Astrocyte of the spinal cord (primary cell): ENCODE data around the gene ARSB.

ENCODE experiments used
- DNase-seq: peaks from one replicate; pipeline ENCODE4 v3.0.0; 2011; ENCODE audit warnings: low read depth, low spot score
- H3K4me3 ChIP-seq: 2 replicates; pipeline ENCODE4 v1.5.1; 2011; ENCODE audit warnings: low read depth, mild to moderate bottlenecking, low read length, moderate library complexity
- in situ Hi-C: cut with HindIII; loops from 2 replicates; pipeline ENCODE4 v1.10.0; 2017; ENCODE audit warnings: low sequenced_read_pairs
- TF ChIP-seq, protein P1 (sequence below): IDR thresholded peaks from 2 replicates; pipeline ENCODE4 v1.5.1; 2012; ENCODE audit warnings: low read depth, mild to moderate bottlenecking, low read length, inconsistent platforms

The ARSB gene

DNA sequence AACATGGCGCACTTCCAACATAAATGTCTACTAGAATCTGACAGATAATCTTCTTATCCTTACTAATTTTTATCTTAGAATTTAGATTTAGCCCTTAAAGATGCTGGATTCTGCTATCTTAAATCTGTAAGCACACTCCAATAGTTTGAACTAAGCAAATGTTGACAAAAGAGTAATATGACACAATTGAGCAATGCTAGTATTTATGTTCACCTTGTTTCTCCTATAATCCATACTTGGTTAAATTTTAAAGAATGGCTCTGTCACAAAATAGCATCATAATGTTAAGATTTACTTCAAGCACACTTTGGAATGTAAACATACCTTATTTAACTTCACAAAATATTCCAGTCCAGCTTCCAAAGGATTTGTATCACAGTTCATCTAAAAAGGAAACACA lies 38.8 kb upstream of the ARSB start:
- no peak overlapping the region for H3K4me3 ChIP-seq
- TF ChIP-seq, protein P1, sequence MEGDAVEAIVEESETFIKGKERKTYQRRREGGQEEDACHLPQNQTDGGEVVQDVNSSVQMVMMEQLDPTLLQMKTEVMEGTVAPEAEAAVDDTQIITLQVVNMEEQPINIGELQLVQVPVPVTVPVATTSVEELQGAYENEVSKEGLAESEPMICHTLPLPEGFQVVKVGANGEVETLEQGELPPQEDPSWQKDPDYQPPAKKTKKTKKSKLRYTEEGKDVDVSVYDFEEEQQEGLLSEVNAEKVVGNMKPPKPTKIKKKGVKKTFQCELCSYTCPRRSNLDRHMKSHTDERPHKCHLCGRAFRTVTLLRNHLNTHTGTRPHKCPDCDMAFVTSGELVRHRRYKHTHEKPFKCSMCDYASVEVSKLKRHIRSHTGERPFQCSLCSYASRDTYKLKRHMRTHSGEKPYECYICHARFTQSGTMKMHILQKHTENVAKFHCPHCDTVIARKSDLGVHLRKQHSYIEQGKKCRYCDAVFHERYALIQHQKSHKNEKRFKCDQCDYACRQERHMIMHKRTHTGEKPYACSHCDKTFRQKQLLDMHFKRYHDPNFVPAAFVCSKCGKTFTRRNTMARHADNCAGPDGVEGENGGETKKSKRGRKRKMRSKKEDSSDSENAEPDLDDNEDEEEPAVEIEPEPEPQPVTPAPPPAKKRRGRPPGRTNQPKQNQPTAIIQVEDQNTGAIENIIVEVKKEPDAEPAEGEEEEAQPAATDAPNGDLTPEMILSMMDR, result no peak
- in situ Hi-C loops, result no loop called here
- no peak for DNase-seq

DNA sequence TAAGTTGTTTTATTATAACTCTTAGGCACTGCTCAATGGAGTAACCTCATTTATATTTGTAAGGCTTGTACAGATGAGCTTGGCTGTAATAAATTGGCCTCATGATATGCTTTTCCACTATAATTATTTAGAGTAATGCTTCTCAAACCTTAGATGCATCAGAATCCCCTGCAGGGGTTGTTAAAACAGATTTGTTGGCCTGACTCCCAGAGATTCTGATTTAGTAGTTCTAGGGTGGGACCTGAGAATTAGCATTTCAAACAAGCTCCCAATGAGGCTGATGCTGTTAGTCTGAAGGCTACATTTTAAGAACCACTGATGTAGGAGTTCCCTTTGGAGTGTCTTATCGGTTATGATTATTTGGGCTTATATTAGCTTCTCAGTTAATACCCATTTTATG lies 38.2 kb upstream of the ARSB start:
- H3K4me3 ChIP-seq, result no peak overlapping the region
- DNase-seq, result no peak
- TF ChIP-seq, protein P1, result no peak
- in situ Hi-C loops, result no loop called here

DNA sequence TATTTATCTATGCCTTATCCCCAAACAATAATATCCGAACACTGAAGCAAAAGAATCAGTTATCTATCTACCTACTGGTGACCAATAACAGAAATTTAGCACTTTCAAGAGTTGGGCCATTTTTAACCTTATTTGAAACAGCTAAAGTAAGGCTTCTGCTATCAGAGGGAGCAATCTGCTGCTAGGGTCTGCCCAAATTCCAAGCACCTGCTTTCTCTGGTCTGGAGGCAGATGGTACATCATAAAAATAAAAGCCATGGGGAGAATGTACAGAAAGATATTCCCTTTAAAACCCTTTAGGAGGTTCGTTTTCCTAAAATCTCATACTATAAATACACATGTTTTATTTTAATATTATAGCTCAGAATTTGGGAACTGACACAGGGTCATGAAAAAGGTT lies 37.7 kb upstream of the ARSB start:
- in situ Hi-C loops, result no loop called here
- no peak for DNase-seq
- H3K4me3 ChIP-seq, result no peak overlapping the region
- TF ChIP-seq, protein P1, result no peak

DNA sequence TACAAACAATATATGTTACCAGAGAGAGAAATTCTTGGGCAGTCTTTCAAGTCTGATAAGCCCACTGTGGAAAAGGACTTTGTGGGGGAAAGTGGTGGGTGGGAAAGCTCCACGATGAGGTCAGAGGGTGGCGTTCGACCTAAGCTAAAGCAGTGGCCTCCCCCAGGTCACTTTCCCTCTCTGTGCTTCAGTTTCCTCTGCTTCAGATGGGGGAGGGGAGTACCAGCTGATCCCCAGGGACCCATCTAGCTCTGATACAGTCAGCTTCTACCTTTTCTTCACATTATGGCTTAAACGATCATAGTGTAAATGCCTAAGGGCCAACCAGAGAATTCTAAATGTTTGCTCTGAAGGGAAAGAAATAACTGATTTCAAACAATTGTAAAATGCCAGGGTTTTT lies 36.6 kb upstream of the ARSB start:
- no peak for DNase-seq
- TF ChIP-seq, protein P1, result no peak
- in situ Hi-C loops, result no loop called here
- H3K4me3 ChIP-seq, result no peak overlapping the region

DNA sequence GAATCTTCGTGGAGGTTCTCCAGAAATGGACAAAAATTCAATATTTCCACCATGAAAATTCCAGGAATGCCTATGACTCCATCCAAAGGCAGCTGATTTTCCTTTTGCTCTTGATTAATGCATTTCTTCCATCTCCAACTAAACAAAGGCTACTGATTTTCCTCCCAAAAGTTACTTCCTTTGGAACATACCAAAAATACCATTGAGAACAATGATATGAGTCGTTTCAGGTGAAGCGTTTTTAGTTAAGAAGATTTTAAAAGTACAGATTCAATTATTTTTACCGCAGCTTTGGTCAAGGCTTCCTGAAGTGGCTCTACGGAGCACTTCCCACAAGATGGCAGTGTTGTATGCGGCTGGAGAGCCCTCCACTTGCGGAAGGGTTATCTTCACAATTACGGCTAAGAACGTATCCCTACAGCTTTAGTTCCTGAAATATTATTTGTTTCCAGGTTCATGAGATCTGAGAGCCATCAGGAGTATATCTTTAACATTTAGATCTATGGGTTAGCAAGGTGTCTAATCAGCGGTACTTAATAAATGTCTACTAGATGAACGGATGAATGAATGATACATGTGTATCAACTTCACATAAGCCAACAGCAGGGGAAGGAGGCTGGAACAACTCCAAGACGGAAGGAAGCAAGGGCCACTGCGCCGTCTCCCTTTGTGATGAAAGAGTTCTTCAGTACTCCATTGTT lies 35.9 kb upstream of the ARSB start:
- H3K4me3 ChIP-seq, result peak overlapping the region; percentile 8
- in situ Hi-C loops, result no loop called here
- TF ChIP-seq, protein P1, result peak; percentile 90
- peak; percentile 84 for DNase-seq

DNA sequence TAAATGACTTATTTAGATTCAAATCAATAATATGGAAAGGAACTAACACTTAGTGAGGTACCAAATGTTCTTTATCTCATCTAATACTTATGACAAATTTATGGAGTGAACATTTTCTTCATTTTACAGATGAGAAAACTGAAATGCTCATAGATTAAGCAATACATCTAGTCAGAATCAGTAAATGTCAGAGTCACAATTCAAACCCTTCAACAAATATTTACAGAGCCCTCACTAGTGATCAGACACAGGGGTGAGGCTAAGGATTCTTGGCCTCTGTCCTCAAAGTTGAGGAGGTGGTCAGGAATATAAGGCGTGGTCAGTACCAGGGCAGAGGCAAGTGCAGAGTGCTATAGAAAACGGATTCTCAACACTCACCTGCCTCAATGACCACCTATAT lies 29.5 kb upstream of the ARSB start:
- no peak for DNase-seq
- in situ Hi-C loops, result no loop called here
- TF ChIP-seq, protein P1, result no peak
- no peak overlapping the region for H3K4me3 ChIP-seq
